ENCODE data around the gene USPL1. TPM values are rescaled to one million over a fixed set of nuclear protein-coding genes. Genes with fewer than 3 reads are reported as not detected.
A peak's percentile ranks its signal among the peaks of the same experiment; 100 is the strongest.

The USPL1 gene
- total and polyA plus RNA-seq, 5 donors, result 5.7 to 12.3 (median 10.4) TPM

GRCh38 chr13:30679483-30680330, 62.0 kb downstream of the USPL1 start:
- Histone ChIP-seq H3K4me1 (ENCODE audit: control insufficient read depth, insufficient read depth, low read length) (no peaks in the 10 kb centered on the region), H3K9me3 (ENCODE audit: control insufficient read depth, low read length) (no peaks in the 10 kb centered on the region), H3K27ac (ENCODE audit: low read length) (no peak overlapping the region), H3K27me3 (ENCODE audit: control insufficient read depth, insufficient read depth) (no peaks in the 10 kb centered on the region), H3K4me3 (ENCODE audit: low read length) (no peak overlapping the region)
- intact Hi-C loops (cut with DNase I), result loop anchor here in 2 of 4 donors (10.0 kb wide), 2 partner anchors 125 to 185 kb away; no protein-coding TSS in a partner anchor
- ATAC-seq (peak; percentile 71 to 76), DNase-seq (no peak)
- WGBS, result 36% methylated on average over 9 of the region's 9 CpGs

- Histone ChIP-seq H3K9me3 (ENCODE audit: control insufficient read depth, low read length) (no peaks in the 10 kb centered on the region), H3K27ac (ENCODE audit: low read length) (no peak overlapping the region), H3K4me1 (ENCODE audit: control insufficient read depth, insufficient read depth, low read length) (no peaks in the 10 kb centered on the region), H3K27me3 (ENCODE audit: control insufficient read depth, insufficient read depth) (no peaks in the 10 kb centered on the region), H3K4me3 (ENCODE audit: low read length) (no peak overlapping the region)
- peak in 1 of 2 donors; percentile 41 for ATAC-seq
- intact Hi-C loops (cut with DNase I), result no loop called here
- DNase-seq, result no peak
- WGBS, result 31% methylated on average over 2 of the region's 2 CpGs
Observed at GRCh38 chr13:30681843-30682242, 64.1 kb downstream of the USPL1 start.

DNA sequence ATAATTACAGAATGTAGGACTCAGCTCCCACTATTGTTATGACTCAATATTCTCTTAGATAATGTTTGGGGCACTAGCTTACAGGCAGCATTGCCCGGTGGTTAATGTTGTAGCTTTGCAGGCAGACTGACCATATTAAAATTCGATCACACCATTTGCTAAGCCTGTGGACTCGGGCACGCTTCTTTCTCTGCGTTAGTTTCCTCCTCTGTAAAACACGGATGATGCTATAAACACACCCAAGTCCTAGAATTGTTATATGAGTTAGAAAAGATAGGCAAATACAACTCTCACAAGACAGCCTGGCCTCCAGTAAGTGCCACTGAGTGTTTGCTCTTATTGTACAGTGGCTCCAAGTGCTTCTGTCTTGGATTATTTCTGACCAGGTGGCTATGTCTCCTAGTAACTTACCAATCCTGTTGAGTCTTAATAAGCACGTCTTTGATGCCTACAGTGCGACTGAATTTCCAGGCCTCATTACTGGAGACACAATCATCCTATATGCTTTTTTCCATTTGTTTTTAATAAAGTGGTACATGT, 67.7 kb downstream of the USPL1 start:
- no peaks in the 10 kb centered on the region for H3K9me3 ChIP-seq (ENCODE audit: control insufficient read depth, low read length)

DNA sequence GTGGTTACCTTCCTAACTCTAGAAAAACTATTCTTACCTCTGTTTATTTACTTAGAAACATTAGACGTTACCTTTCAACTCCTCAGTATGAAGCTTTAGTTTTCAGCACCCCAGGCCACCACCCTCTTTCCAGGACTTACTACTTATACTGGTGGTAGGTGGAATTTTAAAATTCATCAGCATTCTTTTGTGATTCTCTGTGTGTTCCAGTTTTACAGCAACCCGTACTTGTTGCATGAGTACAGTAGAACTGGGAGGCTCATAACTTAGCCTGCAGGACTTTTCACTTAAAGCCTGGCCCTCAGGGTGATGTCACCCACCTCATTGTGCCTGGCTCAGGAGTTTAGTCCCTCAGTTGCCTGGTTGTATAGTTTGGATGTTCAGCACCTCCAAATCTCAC, 68.3 kb downstream of the USPL1 start:
- Histone ChIP-seq H3K4me3 (ENCODE audit: low read length) (no peak overlapping the region), H3K27ac (ENCODE audit: low read length) (no peak overlapping the region), H3K27me3 (ENCODE audit: control insufficient read depth, insufficient read depth) (no peaks in the 10 kb centered on the region), H3K9me3 (ENCODE audit: control insufficient read depth, low read length) (no peaks in the 10 kb centered on the region), H3K4me1 (ENCODE audit: control insufficient read depth, insufficient read depth, low read length) (no peaks in the 10 kb centered on the region)
- intact Hi-C loops (cut with DNase I), result loop anchor here in 1 of 4 donors (5.0 kb wide), 1 partner anchor 116 kb away; no protein-coding TSS in a partner anchor
- no peak for ATAC-seq
- WGBS, result 96% methylated on average over 2 of the region's 2 CpGs
- no peak for DNase-seq

More for the DNA sequence above, 67.7 kb downstream of the USPL1 start:
- H3K4me1 ChIP-seq (ENCODE audit: control insufficient read depth, insufficient read depth, low read length), result no peaks in the 10 kb centered on the region
- no peak overlapping the region for H3K4me3 ChIP-seq (ENCODE audit: low read length)
- no peak for DNase-seq
- H3K27ac ChIP-seq (ENCODE audit: low read length), result no peak overlapping the region
- H3K27me3 ChIP-seq (ENCODE audit: control insufficient read depth, insufficient read depth), result no peaks in the 10 kb centered on the region
- intact Hi-C loops (cut with DNase I), result loop anchor here in 1 of 4 donors (5.0 kb wide), 1 partner anchor 117 kb away; no protein-coding TSS in a partner anchor
- 80% methylated on average over 8 of the region's 8 CpGs for WGBS
- ATAC-seq, result no peak

DNA sequence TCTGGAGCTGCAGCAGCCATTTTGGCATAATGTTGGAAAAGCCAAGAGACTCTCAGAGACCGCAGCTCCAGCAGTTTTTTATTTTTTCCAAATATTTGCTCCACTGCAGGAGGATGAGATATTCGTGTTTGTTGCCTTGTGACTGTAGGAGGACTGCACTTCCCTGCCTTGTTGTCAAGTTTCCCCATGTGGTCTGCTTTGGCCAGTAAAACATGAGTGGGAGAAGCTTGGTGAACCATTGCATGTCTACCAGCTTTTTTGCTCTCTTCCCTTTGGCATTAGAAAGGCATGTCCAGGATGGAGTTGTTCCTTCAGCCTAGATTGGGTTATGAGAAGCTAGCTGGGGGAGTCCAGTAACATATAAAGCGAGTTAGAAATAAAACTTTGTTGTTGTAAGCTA, 69.9 kb downstream of the USPL1 start:
- intact Hi-C loops (cut with DNase I), result loop anchor here in 1 of 4 donors (5.0 kb wide), 1 partner anchor 115 kb away; no protein-coding TSS in a partner anchor
- H3K9me3 ChIP-seq (ENCODE audit: control insufficient read depth, low read length), result no peaks in the 10 kb centered on the region
- no peaks in the 10 kb centered on the region for H3K4me1 ChIP-seq (ENCODE audit: control insufficient read depth, insufficient read depth, low read length)
- H3K27me3 ChIP-seq (ENCODE audit: control insufficient read depth, insufficient read depth), result no peaks in the 10 kb centered on the region
- no peak overlapping the region for H3K27ac ChIP-seq (ENCODE audit: low read length)
- DNase-seq (no peak), ATAC-seq (no peak)
- H3K4me3 ChIP-seq (ENCODE audit: low read length), result no peak overlapping the region
- 79% methylated on average over 3 of the region's 3 CpGs for WGBS

DNA sequence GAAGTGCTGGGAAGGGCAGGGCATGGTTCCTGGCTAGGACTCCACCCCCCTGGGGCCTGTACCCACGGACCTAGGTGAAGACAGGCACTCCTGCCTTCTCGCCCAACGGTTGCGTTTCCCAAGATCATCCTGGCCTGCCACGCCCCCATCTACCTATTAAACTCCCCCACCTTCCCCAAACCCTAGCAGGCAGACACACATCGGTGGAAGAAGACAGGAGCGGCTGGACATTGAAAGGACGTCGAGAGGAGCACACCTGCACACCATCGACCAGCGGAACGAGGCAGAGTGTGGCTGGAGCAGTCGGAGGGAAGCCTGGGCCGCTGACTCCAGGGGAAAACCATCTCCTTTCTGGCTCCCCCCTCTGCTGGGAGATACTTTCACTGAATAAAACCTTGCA, 72.0 kb downstream of the USPL1 start:
- WGBS, result 94% methylated on average over 14 of the region's 14 CpGs
- H3K27ac ChIP-seq (ENCODE audit: low read length), result peak overlapping the region; percentile 19
- intact Hi-C loops (cut with DNase I), result loop anchor here in 1 of 4 donors (5.0 kb wide), 1 partner anchor 113 kb away; no protein-coding TSS in a partner anchor

GRCh38 chr13:30690282-30691188, 72.8 kb downstream of the USPL1 start:
- DNase-seq (peak; percentile 73 to 89 (median 84)), ATAC-seq (peak; percentile 90 to 92)
- intact Hi-C loops (cut with DNase I), result no loop called here
- no peaks in the 10 kb centered on the region for H3K4me1 ChIP-seq (ENCODE audit: control insufficient read depth, insufficient read depth, low read length)
- peak overlapping the region; percentile 51 for H3K4me3 ChIP-seq (ENCODE audit: low read length)
- H3K27me3 ChIP-seq (ENCODE audit: control insufficient read depth, insufficient read depth), result no peaks in the 10 kb centered on the region
- H3K27ac ChIP-seq (ENCODE audit: low read length), result peak overlapping the region; percentile 77
- H3K9me3 ChIP-seq (ENCODE audit: control insufficient read depth, low read length), result no peaks in the 10 kb centered on the region
- 36% methylated on average over 21 of the region's 21 CpGs for WGBS

More for the DNA sequence above, 72.0 kb downstream of the USPL1 start:
- Histone ChIP-seq H3K27me3 (ENCODE audit: control insufficient read depth, insufficient read depth) (no peaks in the 10 kb centered on the region), H3K4me3 (ENCODE audit: low read length) (no peak overlapping the region), H3K4me1 (ENCODE audit: control insufficient read depth, insufficient read depth, low read length) (no peaks in the 10 kb centered on the region), H3K9me3 (ENCODE audit: control insufficient read depth, low read length) (no peaks in the 10 kb centered on the region)
- peak in 1 of 3 donors; percentile 47 for DNase-seq
- ATAC-seq, result peak in 1 of 2 donors; percentile 13

DNA sequence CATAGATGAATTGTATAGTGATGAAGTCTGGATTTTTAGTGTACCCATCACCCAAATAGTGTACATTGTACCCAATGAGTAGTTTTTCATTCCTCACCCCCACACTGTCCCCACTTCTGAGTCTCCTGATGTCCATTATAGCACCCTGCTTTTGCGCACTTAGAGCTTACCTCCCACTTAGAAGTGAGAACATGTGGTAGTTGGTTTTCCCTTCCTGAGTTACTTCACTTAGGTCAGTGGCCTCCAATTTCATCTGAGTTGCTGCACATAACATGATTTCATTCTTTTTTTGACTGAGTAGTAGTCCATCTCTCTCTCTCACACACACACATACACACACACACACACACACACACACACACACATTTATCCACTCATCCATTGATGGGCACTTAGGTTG, 74.4 kb downstream of the USPL1 start:
- Histone ChIP-seq H3K4me3 (ENCODE audit: low read length) (no peak overlapping the region), H3K27me3 (ENCODE audit: control insufficient read depth, insufficient read depth) (no peaks in the 10 kb centered on the region), H3K4me1 (ENCODE audit: control insufficient read depth, insufficient read depth, low read length) (peaks cover 3% of the 10 kb centered on the region), H3K27ac (ENCODE audit: low read length) (no peak overlapping the region), H3K9me3 (ENCODE audit: control insufficient read depth, low read length) (no peaks in the 10 kb centered on the region)
- ATAC-seq (no peak), DNase-seq (no peak)
- WGBS, result 91% methylated on average over 1 of the region's 1 CpG
- intact Hi-C loops (cut with DNase I), result no loop called here

DNA sequence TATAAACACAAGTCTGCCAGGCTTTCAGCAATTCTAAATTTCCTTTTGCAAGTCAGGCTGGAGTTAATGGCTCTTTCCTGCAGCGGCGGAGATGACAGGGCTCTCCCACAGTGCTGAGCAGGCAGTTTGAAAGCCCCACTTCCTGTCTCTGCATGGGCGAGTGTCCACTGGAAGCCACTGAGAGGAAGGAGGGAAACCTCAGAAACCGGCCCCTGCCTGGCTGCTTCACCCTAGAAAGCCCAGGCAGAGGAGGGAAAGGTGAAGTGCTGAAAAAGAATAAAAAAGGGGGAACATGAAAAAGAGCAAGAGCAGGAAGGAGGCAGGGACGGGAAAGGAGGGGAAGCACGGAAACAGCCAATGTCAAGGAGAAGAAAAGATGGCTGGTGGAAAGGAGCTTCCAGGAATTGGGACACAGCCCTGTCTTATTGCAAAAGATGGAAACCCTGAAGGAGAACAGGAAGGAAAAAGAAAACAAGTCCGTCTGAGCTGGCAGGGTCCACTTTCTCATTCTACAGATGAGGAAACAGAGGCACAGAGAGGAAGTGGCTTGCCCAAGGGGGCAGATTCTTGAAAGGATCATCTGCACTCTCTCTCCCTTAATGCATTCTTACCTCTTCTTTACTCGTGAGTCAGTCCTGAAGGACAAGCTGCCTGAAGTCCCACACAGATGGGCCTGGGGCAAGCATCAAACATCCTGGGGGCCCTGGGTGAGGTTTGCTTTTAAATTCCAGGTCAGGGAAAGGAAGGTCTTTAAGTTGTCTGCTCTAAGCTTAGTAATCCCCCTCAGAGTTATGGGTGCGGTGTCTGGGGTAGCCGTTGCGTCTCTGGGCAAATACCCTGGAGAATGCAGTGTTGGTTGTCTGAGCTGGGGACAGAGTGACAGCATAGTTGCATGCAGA, 78.8 kb downstream of the USPL1 start:
- no peaks in the 10 kb centered on the region for H3K27me3 ChIP-seq (ENCODE audit: control insufficient read depth, insufficient read depth)
- no peak overlapping the region for H3K27ac ChIP-seq (ENCODE audit: low read length)
- no peak overlapping the region for H3K4me3 ChIP-seq (ENCODE audit: low read length)
- 37% methylated on average over 11 of the region's 11 CpGs for WGBS
- intact Hi-C loops (cut with DNase I), result no loop called here
- peaks cover 4% of the 10 kb centered on the region for H3K4me1 ChIP-seq (ENCODE audit: control insufficient read depth, insufficient read depth, low read length)
- H3K9me3 ChIP-seq (ENCODE audit: control insufficient read depth, low read length), result no peaks in the 10 kb centered on the region
- DNase-seq, result peak; percentile 50 to 72 (median 72)
- ATAC-seq, result peak; percentile 78 to 83
